KBM-7 (cell line): ENCODE measurements around the gene CDHR1.

Source experiments
- DNase-seq: peaks from one replicate; pipeline ENCODE4 v3.0.0-alpha.2; 2015
- in situ Hi-C: fragments of 300-500 bp; cut with MboI; formaldehyde crosslinking; loops from 2 replicates; pipeline ENCODE4 v1.14.3; 2020; ENCODE audit warnings: low sequenced_read_pairs, low pct_unique_long_range_greater_than_20kb, mixed read lengths

The CDHR1 gene

DNA sequence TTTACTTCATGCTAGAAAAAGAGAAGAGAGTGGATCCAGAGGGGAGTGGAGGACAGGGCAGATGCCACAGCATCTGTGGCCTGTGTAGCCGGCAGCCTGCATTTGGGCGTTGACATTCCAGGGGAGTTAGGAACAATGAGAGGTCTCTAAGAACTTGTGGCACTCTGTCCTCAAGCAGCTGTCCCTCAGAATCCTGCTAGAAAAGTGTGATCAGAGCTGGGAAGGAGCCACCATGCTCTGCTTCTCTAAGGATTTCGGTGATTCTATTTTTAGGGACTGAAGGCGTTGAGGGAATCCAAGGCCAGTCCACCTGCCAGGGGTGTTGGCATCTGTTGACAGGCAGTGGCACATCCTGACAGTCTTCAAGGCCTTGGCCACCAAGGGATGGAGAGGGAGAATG lies 23.4 kb downstream of the CDHR1 start:
- in situ Hi-C loops, result no loop called here

GRCh38 chr10:84221916-84222315 lies 27.6 kb downstream of the CDHR1 start:
- in situ Hi-C loops, result no loop called here
- no peak for DNase-seq

More for the DNA sequence above, 23.4 kb downstream of the CDHR1 start:
- no peak for DNase-seq

GRCh38 chr10:84224411-84225028 lies 30.2 kb downstream of the CDHR1 start:
- in situ Hi-C loops, result no loop called here
- no peak for DNase-seq

DNA sequence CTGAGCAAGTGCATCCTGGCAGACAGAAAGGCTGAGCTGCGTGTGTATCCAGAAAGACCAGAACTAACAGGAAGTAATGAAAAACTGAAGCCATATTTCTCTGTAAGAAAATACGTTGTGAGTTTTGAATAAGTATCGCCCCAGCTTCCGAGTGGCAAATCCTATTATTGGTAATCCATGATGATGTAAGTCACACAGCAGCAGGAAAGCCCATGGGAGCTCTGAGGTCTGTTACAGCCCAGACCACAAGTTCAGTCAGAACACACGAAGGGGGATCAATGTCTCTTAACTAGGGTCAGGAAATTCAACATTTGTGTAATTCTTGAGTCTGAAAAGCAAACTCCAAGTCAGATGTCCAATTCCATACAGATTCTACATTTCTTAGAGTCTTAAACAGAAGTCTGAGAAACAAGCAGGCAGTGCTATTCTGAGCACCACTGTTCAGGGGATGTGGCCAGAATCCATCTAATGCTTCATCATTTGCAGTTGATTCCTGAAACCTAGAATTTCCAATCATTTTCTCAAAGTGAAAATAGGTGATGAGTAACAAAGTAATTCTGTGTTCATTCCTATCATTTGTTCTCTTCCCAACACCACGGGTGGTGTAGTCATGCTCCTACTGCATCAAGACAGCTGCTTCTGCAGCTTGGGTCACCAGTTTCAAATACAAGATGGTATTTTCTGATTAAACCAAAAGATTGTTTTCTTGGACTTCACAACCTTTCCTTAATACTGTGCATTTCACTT lies 31.3 kb downstream of the CDHR1 start, which contains the start of gene LRIT2:
TSS of gene LRIT2 (minus strand) at position 118 of the 747 bp plus-strand sequence. CDS start at position 94, 24 bp downstream.
- no peak for DNase-seq
- in situ Hi-C loops, result no loop called here

DNA sequence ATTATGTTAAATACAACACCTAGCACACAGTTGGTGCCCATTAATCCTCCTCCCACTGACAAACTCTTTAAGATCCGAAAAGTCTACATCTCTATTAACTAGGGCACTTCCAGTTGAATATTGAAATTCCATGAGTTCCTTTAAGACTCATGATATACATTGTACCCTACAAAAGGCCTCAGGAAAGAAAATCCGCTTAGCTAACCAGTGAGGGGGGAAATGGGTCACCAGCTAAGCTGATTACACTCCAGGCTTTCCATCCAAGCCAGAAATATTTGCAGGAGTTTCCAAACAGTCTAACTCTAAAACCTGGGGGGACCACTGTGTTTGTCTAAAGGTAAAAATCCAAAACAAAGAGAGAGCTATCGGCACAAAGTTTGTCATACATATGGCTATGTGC lies 32.3 kb downstream of the CDHR1 start:
- in situ Hi-C loops, result no loop called here

GRCh38 chr10:84227810-84228209 lies 33.5 kb downstream of the CDHR1 start:
- DNase-seq, result no peak
- in situ Hi-C loops, result no loop called here

More for the DNA sequence above, 32.3 kb downstream of the CDHR1 start:
- no peak for DNase-seq

DNA sequence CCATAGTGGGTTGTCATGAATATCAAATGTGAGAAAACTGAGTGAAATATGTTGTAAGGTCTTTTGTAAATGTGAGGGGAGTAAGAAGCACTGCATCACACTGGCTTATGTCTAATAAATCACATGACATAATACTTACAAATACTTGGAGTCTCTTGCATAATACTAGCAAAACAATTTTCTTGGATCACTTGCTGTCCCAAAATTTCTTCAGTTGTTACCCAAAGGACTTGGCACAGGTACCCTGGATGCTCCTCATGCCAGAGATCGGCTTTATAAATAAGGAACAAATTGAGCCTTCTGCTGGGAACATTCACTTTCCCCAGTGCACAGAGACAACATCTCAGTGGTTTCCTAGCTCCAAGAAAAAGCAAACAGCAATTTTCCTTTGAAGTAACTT lies 36.0 kb downstream of the CDHR1 start:
- in situ Hi-C loops, result no loop called here
- no peak for DNase-seq

DNA sequence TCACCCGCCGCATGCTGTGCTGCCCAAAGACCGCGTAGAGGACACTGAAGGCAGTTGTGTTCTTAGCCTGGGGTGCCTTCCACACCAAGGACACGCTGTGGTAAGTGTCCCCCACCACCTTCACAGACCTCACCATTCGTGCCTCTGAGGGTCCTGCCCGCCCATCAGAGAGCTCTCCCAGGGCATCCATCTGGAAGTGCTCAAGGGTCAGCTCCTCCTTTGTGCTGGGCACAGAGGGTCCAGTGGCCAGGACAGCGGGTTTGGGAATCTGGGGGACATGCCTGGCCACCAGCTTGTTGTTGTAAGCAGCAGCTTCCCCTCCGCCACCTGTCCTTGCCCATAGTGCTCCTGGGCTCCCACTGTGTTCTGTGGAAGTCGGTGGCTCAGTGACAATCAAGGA lies 38.0 kb downstream of the CDHR1 start:
- no peak for DNase-seq
- in situ Hi-C loops, result no loop called here

GRCh38 chr10:84233940-84234339 lies 39.6 kb downstream of the CDHR1 start:
- in situ Hi-C loops, result no loop called here
- no peak for DNase-seq

DNA sequence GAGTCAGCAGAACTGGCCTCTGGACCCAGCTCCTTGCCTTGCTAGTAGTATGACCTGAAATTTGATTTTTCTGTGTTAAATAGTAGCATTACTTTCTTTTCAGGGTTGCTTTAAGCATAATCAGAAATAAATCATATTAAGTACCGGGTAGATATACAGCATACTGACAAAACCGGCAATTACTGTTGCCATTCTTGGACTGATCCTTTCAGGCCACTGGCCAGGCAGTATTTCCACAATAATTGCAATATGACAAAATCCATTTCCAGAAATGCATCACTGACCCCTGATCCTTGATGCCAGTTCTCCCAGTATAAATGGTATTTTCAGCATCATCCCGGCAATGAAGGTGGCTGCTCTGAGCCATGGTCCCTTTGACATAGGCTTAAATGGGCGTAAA lies 40.1 kb downstream of the CDHR1 start:
- no peak for DNase-seq
- in situ Hi-C loops, result no loop called here

DNA sequence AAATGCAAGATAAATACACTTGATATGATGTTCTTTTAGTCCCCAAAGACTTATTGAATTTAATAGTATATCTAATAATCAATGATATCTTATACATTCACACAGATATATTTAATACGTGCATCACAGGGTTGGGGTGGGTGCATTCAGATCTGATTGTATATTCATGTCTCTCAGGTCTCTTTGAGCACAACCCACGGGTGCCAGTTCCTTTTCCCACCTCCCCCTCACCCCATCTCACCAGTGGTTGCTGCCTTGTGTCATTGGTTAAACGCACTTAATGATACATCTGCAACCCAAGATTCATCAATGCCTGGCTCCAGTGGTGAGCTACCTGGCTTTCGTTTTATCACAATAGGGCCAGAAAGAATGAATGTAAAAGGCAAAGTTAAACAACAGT lies 40.8 kb downstream of the CDHR1 start:
- in situ Hi-C loops, result no loop called here
- no peak for DNase-seq

- in situ Hi-C loops, result no loop called here
- no peak for DNase-seq
Observed at GRCh38 chr10:84236807-84237198, 42.5 kb downstream of the CDHR1 start.

- DNase-seq, result no peak
- in situ Hi-C loops, result no loop called here
Observed at GRCh38 chr10:84237199-84238051, 43.1 kb downstream of the CDHR1 start.

GRCh38 chr10:84238909-84239308 lies 44.6 kb downstream of the CDHR1 start:
- no peak for DNase-seq
- in situ Hi-C loops, result no loop called here

GRCh38 chr10:84241185-84241790 lies 47.0 kb downstream of the CDHR1 start, which contains the start of gene LRIT1:
LRIT1 (minus strand) TSS chr10:84241546; CDS start chr10:84241439, 107 bp downstream.
- DNase-seq, result no peak
- in situ Hi-C loops, result no loop called here

GRCh38 chr10:84243759-84244158 lies 49.4 kb downstream of the CDHR1 start:
- in situ Hi-C loops, result no loop called here

GRCh38 chr10:84244651-84245270 lies 50.4 kb downstream of the CDHR1 start, which contains the start of gene RGR:
RGR (plus strand) TSS chr10:84245053; CDS start chr10:84245091, 38 bp downstream.
- in situ Hi-C loops, result no loop called here
- DNase-seq, result no peak

More at GRCh38 chr10:84243759-84244158, 49.4 kb downstream of the CDHR1 start:
- no peak for DNase-seq

DNA sequence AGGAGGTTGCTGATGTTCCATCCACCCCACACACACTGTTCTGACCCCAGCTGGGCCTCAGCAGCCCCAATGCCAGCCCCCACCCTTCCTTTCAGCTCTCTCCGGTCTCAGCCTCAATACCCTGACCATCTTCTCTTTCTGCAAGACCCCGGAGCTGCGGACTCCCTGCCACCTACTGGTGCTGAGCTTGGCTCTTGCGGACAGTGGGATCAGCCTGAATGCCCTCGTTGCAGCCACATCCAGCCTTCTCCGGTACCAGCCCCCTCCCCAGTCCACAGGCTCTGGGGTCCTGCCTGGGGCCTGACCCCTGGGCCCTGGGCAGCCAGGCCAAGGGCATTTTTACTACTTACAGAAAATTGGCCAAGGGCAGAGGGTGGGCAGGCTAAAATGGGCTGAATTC lies 53.2 kb downstream of the CDHR1 start:
- in situ Hi-C loops, result no loop called here
- no peak for DNase-seq

GRCh38 chr10:84248794-84249193 lies 54.5 kb downstream of the CDHR1 start:
- no peak for DNase-seq
- in situ Hi-C loops, result no loop called here
